Globus pallidus (tissue), 1 donor: ENCODE data around the gene BLOC1S5.
A peak's percentile ranks its signal among the peaks of the same experiment; 100 is the strongest.
"Not testable (repeated sequence)": the region's sequence is repeated elsewhere in the genome, so short reads cannot be mapped to it uniquely, and the experiment has no call there.

Source experiments
- DNase-seq: peaks from one replicate; pipeline ENCODE4 v3.0.0-alpha.2; 2015; ENCODE audit warnings: low spot score

The BLOC1S5 gene

GRCh38 chr6:8082572-8082953 is 18.4 kb upstream of the BLOC1S5 start:
- no peak for DNase-seq

GRCh38 chr6:8080362-8081151 is 16.4 kb upstream of the BLOC1S5 start:
- DNase-seq = no peak

GRCh38 chr6:8079126-8079525 is 14.9 kb upstream of the BLOC1S5 start:
- no peak for DNase-seq

- DNase-seq = no peak
These were observed 13.8 kb upstream of the BLOC1S5 start for GRCh38 chr6:8077991-8078390.

- no peak for DNase-seq
These were observed 11.5 kb upstream of the BLOC1S5 start for GRCh38 chr6:8075704-8076103.

- DNase-seq = no peak
These were observed 11.0 kb upstream of the BLOC1S5 start for GRCh38 chr6:8075185-8075584.

- DNase-seq = no peak
These were observed 10.0 kb upstream of the BLOC1S5 start for GRCh38 chr6:8074213-8074612.

GRCh38 chr6:8073758-8074157 is 9.6 kb upstream of the BLOC1S5 start:
- DNase-seq = no peak

GRCh38 chr6:8070718-8071117 is 6.5 kb upstream of the BLOC1S5 start:
- DNase-seq = no peak

- no peak for DNase-seq
These were observed 5.6 kb upstream of the BLOC1S5 start for GRCh38 chr6:8069631-8070284.

- no peak for DNase-seq
These were observed 5.0 kb upstream of the BLOC1S5 start for GRCh38 chr6:8069151-8069550.

- DNase-seq = no peak
These were observed 1.9 kb upstream of the BLOC1S5 start for GRCh38 chr6:8066108-8066507.

GRCh38 chr6:8065519-8065911 is 1.3 kb upstream of the BLOC1S5 start:
- no peak for DNase-seq

GRCh38 chr6:8064638-8065518 is 689 bp upstream of the BLOC1S5 start:
- no peak for DNase-seq

- no peak for DNase-seq
These were observed 2.5 kb downstream of the BLOC1S5 start for GRCh38 chr6:8061736-8062135.

GRCh38 chr6:8060346-8060745 is 3.8 kb downstream of the BLOC1S5 start:
- DNase-seq = no peak

- peak; percentile 21 for DNase-seq
These were observed 5.1 kb downstream of the BLOC1S5 start for GRCh38 chr6:8059129-8059528.

- no peak for DNase-seq
These were observed 6.4 kb downstream of the BLOC1S5 start for GRCh38 chr6:8057793-8058192.

GRCh38 chr6:8057263-8057662 is 6.9 kb downstream of the BLOC1S5 start:
- no peak for DNase-seq

GRCh38 chr6:8054276-8054675 is 9.9 kb downstream of the BLOC1S5 start:
- DNase-seq = no peak

- no peak for DNase-seq
These were observed 16.5 kb downstream of the BLOC1S5 start for GRCh38 chr6:8047541-8048292.

GRCh38 chr6:8045769-8046168 is 18.4 kb downstream of the BLOC1S5 start:
- DNase-seq = not testable (repeated sequence)
